ENCODE measurements around the gene FREY1. TPM values are rescaled to one million over a fixed set of nuclear protein-coding genes. Genes with fewer than 3 reads are reported as not detected.

The FREY1 gene
- total and polyA plus RNA-seq, 2 of the 13 experiments (the other 11 are each of a cell fraction or from before 2014, with no cell fraction given): 0.44 to 0.73 TPM

- no peak for TF ChIP-seq ZNF609 (CRISPR knock-in tag; IDR thresholded peaks at IDR 0.05; ENCODE audit: borderline replicate concordance)
- no peak for TF ChIP-seq ZNF121 (CRISPR knock-in tag; IDR thresholded peaks at IDR 0.05)
- no peak for TF ChIP-seq ZBTB21 (CRISPR knock-in tag; IDR thresholded peaks at IDR 0.05)
- TF ChIP-seq HBP1 (CRISPR knock-in tag; IDR thresholded peaks at IDR 0.05; ENCODE audit: low read depth): no peak
- TF ChIP-seq RBAK (CRISPR knock-in tag; IDR thresholded peaks at IDR 0.05): no peak
- no peak for TF ChIP-seq ZNF788 (CRISPR knock-in tag; IDR thresholded peaks at IDR 0.05; ENCODE audit: borderline replicate concordance)
These were observed 20.2 kb upstream of the FREY1 start (continued) for GRCh38 chr11:45927332-45927683.
